Stimulated activated CD8-positive, alpha-beta memory T cell treated with anti-CD3 and anti-CD28 coated beads, Interleukin-2, amount 100 ng/mL, for 1 hour (primary cell): Measurements from ENCODE around the gene GJC3.
"Not testable (repeated sequence)": the region's sequence is repeated elsewhere in the genome, so short reads cannot be mapped to it uniquely, and the experiment has no call there.

Experiments used
- DNase-seq, 2 donors: peaks; one replicate each; pipeline ENCODE4 v3.0.0-alpha.2; 2020; ENCODE audit warnings: low read depth in 2 of 2

GJC3 gene

GRCh38 chr7:99928994-99929729 lies at the start of gene GJC3:
Gene GJC3, minus strand, starts transcription at chr7:99929620. Its CDS starts 0 bp downstream, at chr7:99929620.
- DNase-seq, result no peak

DNA sequence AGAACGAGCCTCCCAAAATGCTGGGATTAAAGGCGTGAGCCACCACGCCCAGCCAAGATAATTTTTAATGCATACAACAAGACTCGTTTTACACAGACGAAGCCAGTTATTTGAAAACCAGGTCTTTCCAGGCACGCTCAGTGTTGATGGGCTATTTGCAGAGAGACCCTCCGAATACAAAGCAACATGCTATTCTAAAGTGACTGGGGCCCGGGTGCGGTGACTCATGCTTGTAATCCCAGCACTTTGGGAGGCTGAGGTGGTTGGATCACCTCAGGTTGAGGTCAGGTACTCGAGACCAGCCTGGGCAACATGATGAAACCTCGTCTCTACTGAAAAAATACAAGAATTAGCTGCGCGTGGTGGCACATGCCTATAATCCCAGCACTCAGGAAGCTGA lies 47.2 kb upstream of the GJC3 start:
- DNase-seq, result no peak

DNA sequence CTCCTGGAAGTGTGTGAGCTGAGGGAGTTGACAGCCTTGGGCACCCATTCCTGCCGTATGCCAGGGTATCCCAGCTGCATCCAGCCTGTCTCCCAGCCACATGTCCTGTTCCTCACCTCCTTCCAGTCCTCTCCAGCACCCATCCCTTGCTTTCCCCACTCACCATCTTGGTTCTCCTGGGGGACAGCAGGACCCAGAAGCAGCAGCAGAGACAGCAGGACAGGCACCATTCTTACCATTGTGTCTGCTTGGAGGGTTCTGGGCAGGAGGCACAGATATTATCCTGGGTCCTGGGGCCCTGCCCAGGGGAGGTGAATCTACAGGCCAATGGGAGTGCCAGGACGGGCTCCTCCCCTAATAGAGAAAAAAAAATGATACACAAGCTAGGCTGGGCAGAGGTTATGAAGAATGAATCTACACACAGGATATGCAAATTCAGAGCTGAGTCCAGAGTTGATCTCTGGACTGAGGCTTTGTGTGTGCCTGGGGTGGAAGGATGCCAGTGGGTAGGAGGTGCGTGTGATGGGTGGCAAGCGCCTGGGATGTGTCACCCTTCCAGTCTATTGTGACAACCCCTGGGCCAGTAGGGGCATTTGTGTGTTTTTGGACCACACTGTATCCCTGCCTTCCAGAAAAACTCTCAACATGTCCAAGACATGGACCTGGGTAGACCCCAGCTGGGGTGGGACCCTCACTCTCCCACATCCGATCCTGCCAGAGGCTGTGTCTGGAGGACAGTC lies 46.5 kb upstream of the GJC3 start, which contains the start of gene AZGP1:
AZGP1 (minus strand) TSS at position 250 of the 740 bp plus-strand sequence; CDS start at position 239, 11 bp downstream.
- DNase-seq, result no peak

GRCh38 chr7:99974681-99975080 lies 45.3 kb upstream of the GJC3 start:
- DNase-seq, result no peak

DNA sequence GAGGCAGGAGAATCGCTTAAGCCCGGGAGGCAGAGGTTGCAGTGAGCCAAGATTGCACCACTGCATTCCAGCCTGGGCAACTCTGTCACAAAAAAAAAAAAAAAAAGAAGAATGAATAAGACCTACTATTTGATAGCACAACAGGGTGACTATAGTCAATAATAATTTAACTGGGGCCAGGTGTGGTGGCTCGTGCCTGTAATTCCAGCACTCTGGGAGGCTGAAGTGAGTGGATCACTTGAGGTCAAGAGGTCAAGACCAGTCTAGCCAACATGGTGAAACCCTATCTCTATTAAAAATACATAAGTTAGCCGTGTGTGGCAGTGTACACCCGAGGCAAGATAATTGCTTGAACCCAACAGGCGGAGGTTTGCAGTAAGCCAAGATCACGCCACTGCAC lies 44.4 kb upstream of the GJC3 start:
- not testable (repeated sequence) for DNase-seq

- no peak for DNase-seq
Observed at GRCh38 chr7:99971242-99971641, 41.8 kb upstream of the GJC3 start.

DNA sequence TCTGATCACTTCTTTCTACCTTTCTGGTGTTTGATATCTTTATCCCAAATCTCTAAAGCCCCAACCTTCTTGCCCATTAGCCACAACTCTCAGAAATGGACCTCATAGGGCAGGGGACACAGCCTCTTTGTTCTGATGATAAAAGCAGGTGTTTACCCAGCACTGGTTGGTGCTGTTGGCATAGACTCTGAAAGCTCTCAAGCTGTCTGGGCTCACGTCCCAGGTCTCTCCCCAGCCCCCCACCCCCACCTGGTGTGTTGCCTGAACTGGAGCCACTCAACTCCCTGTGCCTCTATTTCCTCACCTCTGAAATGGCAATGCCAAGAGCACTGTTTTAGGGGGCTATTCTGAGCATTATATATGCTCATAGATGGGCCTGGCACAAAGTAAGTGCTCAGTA lies 40.4 kb upstream of the GJC3 start:
- DNase-seq, result not testable (repeated sequence)

DNA sequence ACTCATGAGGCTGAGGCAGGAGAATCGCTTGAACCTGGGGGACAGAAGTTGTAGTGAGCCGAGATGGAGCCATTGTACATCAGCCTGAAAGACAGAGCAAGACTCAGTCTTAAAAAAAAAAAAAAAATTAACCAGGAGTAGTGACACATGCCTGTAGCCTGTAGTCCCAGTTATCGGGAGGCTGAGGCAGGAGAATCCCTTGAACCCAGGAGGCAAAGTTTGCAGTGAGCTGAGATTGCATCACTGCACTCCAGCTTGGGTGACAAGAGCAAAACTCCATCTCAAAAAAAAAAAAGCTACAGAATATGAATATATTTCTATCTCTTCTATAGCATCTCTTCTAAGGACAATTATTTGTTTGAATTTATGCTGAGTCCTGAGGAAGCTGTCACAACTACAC lies 39.9 kb upstream of the GJC3 start:
- DNase-seq, result no peak

GRCh38 chr7:99958564-99959227 lies 29.3 kb upstream of the GJC3 start:
- DNase-seq, result no peak

GRCh38 chr7:99955247-99955646 lies 25.8 kb upstream of the GJC3 start:
- DNase-seq, result no peak

- DNase-seq, result not testable (repeated sequence)
Observed at GRCh38 chr7:99954643-99955042, 25.2 kb upstream of the GJC3 start.

GRCh38 chr7:99953649-99954048 lies 24.2 kb upstream of the GJC3 start:
- no peak for DNase-seq

- DNase-seq, result not testable (repeated sequence)
Observed at GRCh38 chr7:99952649-99953048, 23.2 kb upstream of the GJC3 start.

DNA sequence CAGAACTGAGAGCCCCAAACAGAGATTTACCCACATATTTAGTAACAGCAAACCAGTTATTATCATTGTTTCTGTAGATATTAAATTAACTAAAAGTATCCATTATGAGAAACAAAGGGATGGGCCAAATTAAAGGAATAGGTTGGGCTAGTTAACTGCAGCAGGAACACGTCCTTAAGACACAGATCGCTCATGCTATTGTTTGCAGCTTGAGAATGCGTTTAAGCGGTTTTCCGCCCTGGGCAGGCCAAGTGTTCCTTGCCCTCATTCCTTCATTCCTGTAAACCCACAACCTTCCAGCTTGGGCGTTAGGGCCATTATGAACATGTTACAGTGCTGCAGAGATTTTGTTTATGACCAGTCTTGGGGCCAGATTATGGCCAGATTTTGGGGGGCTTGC lies 21.4 kb upstream of the GJC3 start:
- DNase-seq, result not testable (repeated sequence)

DNA sequence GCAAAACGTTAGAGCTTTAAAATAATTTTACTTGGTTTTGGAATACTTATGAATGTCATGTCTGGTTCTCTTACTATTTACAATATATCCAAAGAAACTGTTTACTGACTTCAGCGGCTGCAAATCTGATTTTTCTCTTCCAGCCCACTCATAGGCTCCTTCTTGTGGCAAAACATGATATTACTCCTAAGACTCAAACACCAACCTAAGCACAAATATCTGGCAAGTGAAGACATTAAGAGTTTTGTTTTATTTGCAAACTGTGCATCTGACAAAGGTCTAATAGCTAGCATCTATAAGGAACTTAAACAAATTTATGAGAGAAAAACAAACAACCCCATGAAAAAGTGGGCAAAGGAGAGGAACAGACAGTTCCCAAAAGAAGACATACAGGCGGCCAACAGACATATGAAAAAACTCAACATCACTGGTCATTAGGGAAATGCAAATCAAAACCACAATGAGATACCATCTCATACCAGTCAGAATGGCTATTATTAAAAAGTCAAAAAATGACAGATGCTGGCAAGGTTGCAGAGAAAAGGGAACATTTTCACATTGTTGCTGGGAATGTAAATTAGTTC lies 20.3 kb upstream of the GJC3 start:
- no peak for DNase-seq

GRCh38 chr7:99947608-99948007 lies 18.2 kb upstream of the GJC3 start:
- DNase-seq, result no peak

DNA sequence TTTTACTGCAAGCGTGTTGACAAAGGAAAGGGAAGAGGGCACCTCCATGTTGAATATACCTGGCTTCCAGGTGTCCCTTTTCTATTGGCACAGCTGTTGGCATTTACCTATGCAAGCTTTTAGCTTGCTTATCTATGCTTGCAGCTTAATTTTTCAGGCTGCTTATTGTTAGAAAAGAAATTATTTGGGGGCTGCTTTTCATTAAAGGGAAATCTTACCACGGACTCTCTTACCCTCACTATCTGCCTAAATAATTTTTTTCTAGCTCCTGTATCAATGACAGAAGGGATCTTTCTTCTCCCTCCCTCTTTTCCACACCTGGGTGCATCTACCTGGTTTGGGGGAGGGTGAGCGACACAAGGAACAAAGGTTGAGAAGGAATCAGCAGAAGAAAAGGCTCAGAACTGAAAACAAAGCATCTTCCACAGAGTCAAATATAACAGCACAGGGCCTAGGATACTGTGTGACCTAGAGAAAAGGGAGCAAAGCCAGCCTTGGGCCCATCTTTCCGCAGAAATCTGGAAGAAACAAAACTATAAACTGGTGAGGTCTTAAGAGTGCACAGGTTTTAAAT lies 15.2 kb upstream of the GJC3 start:
- no peak for DNase-seq

- DNase-seq, result no peak
Observed at GRCh38 chr7:99943641-99944496, 14.4 kb upstream of the GJC3 start.

DNA sequence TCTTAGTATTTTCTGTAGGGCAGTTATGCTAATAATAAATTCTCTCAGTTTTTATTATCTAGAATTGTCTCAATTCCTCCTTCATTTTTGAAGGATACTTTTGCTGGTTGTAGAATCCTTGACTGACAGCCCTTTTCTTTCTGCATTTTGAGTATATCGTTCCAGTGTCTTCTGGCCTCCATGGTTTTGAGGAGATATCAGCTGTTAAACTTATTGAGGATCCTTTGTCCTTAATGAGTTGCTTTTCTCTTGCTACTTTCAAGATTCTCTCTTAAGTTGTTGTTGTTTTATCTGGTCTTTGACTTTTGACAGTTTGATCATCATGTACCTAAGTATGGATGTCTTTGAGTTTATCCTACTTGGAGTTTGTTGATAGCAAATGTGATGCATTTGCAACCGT lies 8.9 kb upstream of the GJC3 start:
- DNase-seq, result no peak

- not testable (repeated sequence) for DNase-seq
Observed at GRCh38 chr7:99935009-99935408, 5.6 kb upstream of the GJC3 start.

- no peak for DNase-seq
Observed at GRCh38 chr7:99930376-99930775, 956 bp upstream of the GJC3 start.
